Measurements from ENCODE around the gene HS3ST4. TPM values are rescaled to one million over a fixed set of nuclear protein-coding genes. Genes with fewer than 3 reads are reported as not detected.

The HS3ST4 gene
- total and polyA plus RNA-seq, 2 of the 4 experiments (the other 2 are of a cell fraction) = not detected

- Histone ChIP-seq H4K91ac (ENCODE audit: insufficient read depth, low read depth, low read length) (no peak overlapping the region), H3K36me3 (ENCODE audit: control insufficient read depth, insufficient read depth, low read length) (no peaks in the 10 kb centered on the region), H3K9me1 (ENCODE audit: insufficient read depth, low read length) (no peaks in the 10 kb centered on the region), H3K4ac (ENCODE audit: low read depth, low read length) (no peak overlapping the region), H3K4me3 (ENCODE audit: insufficient read depth, low read depth, low read length) (no peak overlapping the region), H3K27me3 (ENCODE audit: control insufficient read depth, insufficient read depth, low read length) (no peaks in the 10 kb centered on the region), H2AK9ac (replicated peaks; ENCODE audit: low read depth, low read length, poor library complexity) (no peak overlapping the region), H3K4me2 (ENCODE audit: low read depth, low read length) (no peak overlapping the region), H3K9ac (ENCODE audit: low read depth, low read length) (no peak overlapping the region), H3K9me3 (ENCODE audit: control insufficient read depth, insufficient read depth, low read length) (peaks cover 15% of the 10 kb centered on the region), H4K20me1 (ENCODE audit: insufficient read depth, low read length) (no peaks in the 10 kb centered on the region), H3K56ac (ENCODE audit: extremely low read depth, insufficient read depth, low read length) (no peak overlapping the region), H3K18ac (ENCODE audit: low read depth, low read length) (no peak overlapping the region), H3K14ac (replicated peaks; ENCODE audit: low read depth, low read length) (no peak overlapping the region), H2BK15ac (ENCODE audit: low read depth, low read length) (no peak overlapping the region), H3K79me1 (ENCODE audit: low read depth in 1 of 2, low read length in 2 of 2) (no peaks in the 10 kb centered on the region), H3K4me1 (ENCODE audit: control insufficient read depth, insufficient read depth, low read length) (no peaks in the 10 kb centered on the region), H3K23ac (ENCODE audit: low read depth, low read length) (no peak overlapping the region), H2BK120ac (ENCODE audit: low read depth, low read length) (no peak overlapping the region), H4K5ac (ENCODE audit: low read depth, low read length) (no peak overlapping the region), H2BK20ac (ENCODE audit: low read depth, low read length) (no peak overlapping the region), H3K27ac (ENCODE audit: insufficient read depth, low read length) (no peak overlapping the region), H4K8ac (ENCODE audit: low read depth in 2 of 2, low read length in 2 of 2) (no peak overlapping the region), H2AFZ (replicated peaks; ENCODE audit: low read length, poor library complexity) (no peak overlapping the region), H2AK5ac (ENCODE audit: low read depth, low read length) (no peak overlapping the region), H2BK5ac (ENCODE audit: low read depth, low read length, poor library complexity, severe bottlenecking) (no peak overlapping the region)
- 66% methylated on average over 3 of the region's 5 CpGs; no CpG with 5 or more reads in 1 of the 2 experiments for WGBS, 2 experiments (ENCODE audit: extremely low coverage in 2 of 2, insufficient read length in 1 of 2)
- intact Hi-C loops (cut with micrococcal nuclease) (no loop called here), in situ Hi-C loops (cut with MboI; ENCODE audit: low sequenced_read_pairs) (no loop called here), dilution Hi-C loops (cut with HindIII; ENCODE audit: low sequenced_read_pairs, unreplicated experiment) (no loop called here)
- ATAC-seq (ENCODE audit: low read depth) (no peak), DNase-seq (no peak)
- TF ChIP-seq CTCF (conservative IDR thresholded peaks at IDR 0.05; ENCODE audit: low read depth, low read length) (no peak), NFE2L2 (IDR thresholded peaks at IDR 0.05; ENCODE audit: low read depth, low read length) (no peak), BHLHE40 (IDR thresholded peaks at IDR 0.05; ENCODE audit: low read depth, low read length) (no peak), SMC3 (IDR thresholded peaks at IDR 0.05; ENCODE audit: low read depth, low read length) (no peak), POLR2A (IDR thresholded peaks at IDR 0.05; ENCODE audit: low read depth, low read length) (no peak), CHD1 (IDR thresholded peaks at IDR 0.05; ENCODE audit: low read depth, low read length) (no peak), RFX5 (IDR thresholded peaks at IDR 0.05; ENCODE audit: low read depth, low read length) (no peak), MXI1 (IDR thresholded peaks at IDR 0.05; ENCODE audit: borderline replicate concordance, low read depth, low read length) (no peak), RAD21 (IDR thresholded peaks at IDR 0.05; ENCODE audit: low read length) (no peak), ELK1 (IDR thresholded peaks at IDR 0.05; ENCODE audit: borderline replicate concordance, low read depth, low read length) (no peak), RCOR1 (IDR thresholded peaks at IDR 0.05; ENCODE audit: insufficient replicate concordance, low read length) (no peak), MAFK (IDR thresholded peaks at IDR 0.05; ENCODE audit: low read depth, low read length) (no peak)
- no TSS peak for BruUV-seq (replicated peaks)
- ChIA-PET POLR2A (ENCODE audit: unreplicated experiment) (no interaction called here), CTCF (no interaction called here)
Measured at GRCh38 chr16:25912321-25912720, 220.6 kb downstream of the HS3ST4 start.

Data from IMR-90 (cell line).